IMR-90 (cell line): ENCODE measurements around the gene PGPEP1. TPM values are rescaled to one million over a fixed set of nuclear protein-coding genes. Genes with fewer than 3 reads are reported as not detected.

ENCODE experiments used
- ATAC-seq: fragments of 200-7000 bp; cut with Tn5 transposase; 2 replicates; pipeline ENCODE4 v1.9.1; 2020; ENCODE audit warnings: low read depth, mild to moderate bottlenecking, moderate library complexity
- BruUV-seq: library from RNA; stranded (reverse); fragments of 400-500 nt; replicated peaks from 2 replicates; lab custom pipeline; 2021; lab: Mats Ljungman, UMichigan
- CTCF ChIA-PET: fragments of 300-600 bp; formaldehyde crosslinking; extraction: SDS; loops from one replicate; lab custom pipeline; 2021; ENCODE audit warnings: antibody characterized with exemption; lab: Yijun Ruan, JAX
- POLR2A ChIA-PET: fragments of 300-600 bp; sonication (Branson Sonifier 250); formaldehyde crosslinking; loops from one replicate; lab custom pipeline; 2022; ENCODE audit warnings: antibody characterized with exemption; ENCODE audit not compliant: unreplicated experiment; lab: Charles Lee
- DNase-seq: peaks from one replicate; pipeline ENCODE4 v3.0.0; 2013
- H2AFZ ChIP-seq: replicated peaks from 2 replicates; pipeline ENCODE3; 2013; ENCODE audit warnings: low read length, mild to moderate bottlenecking; ENCODE audit not compliant: poor library complexity
- H2AK5ac ChIP-seq: 2 replicates; pipeline ENCODE4 v1.6.1; 2013; ENCODE audit warnings: low read depth, low read length, inconsistent platforms
- H2AK9ac ChIP-seq: replicated peaks from 2 replicates; pipeline ENCODE3; 2013; ENCODE audit warnings: mild to moderate bottlenecking, low read depth, low read length, moderate library complexity; ENCODE audit not compliant: poor library complexity
- H2BK120ac ChIP-seq: 2 replicates; pipeline ENCODE4 v1.6.1; 2013; ENCODE audit warnings: low read depth, low read length, inconsistent platforms
- H2BK15ac ChIP-seq: 3 replicates; pipeline ENCODE4 v1.6.1; 2013; ENCODE audit warnings: low read depth, low read length, inconsistent platforms
- H2BK20ac ChIP-seq: 2 replicates; pipeline ENCODE4 v1.6.1; 2013; ENCODE audit warnings: low read depth, mild to moderate bottlenecking, inconsistent platforms, low read length, moderate library complexity
- H2BK5ac ChIP-seq: 2 replicates; pipeline ENCODE4 v1.6.1; 2013; ENCODE audit warnings: mild to moderate bottlenecking, low read depth, low read length, inconsistent platforms; ENCODE audit not compliant: poor library complexity, severe bottlenecking
- H3K14ac ChIP-seq: replicated peaks from 2 replicates; pipeline ENCODE4 v1.6.1; 2013; ENCODE audit warnings: low read depth, low read length, inconsistent platforms
- H3K18ac ChIP-seq: 2 replicates; pipeline ENCODE4 v1.6.1; 2013; ENCODE audit warnings: low read depth, low read length, control low read depth
- H3K23ac ChIP-seq: 2 replicates; pipeline ENCODE4 v1.6.1; 2013; ENCODE audit warnings: low read depth, low read length, inconsistent platforms
- H3K27ac ChIP-seq: 2 replicates; pipeline ENCODE4 v1.5.1; 2013; ENCODE audit warnings: mild to moderate bottlenecking, control low read depth, low read length; ENCODE audit not compliant: insufficient read depth
- H3K27me3 ChIP-seq: 2 replicates; pipeline ENCODE4 v1.6.1; 2013; ENCODE audit warnings: low read length; ENCODE audit not compliant: control insufficient read depth, insufficient read depth
- H3K36me3 ChIP-seq: 2 replicates; pipeline ENCODE4 v1.6.1; 2013; ENCODE audit warnings: low read length, mixed read lengths; ENCODE audit not compliant: control insufficient read depth, insufficient read depth
- H3K4ac ChIP-seq: 2 replicates; pipeline ENCODE4 v1.6.1; 2013; ENCODE audit warnings: low read depth, low read length, inconsistent platforms
- H3K4me1 ChIP-seq: 2 replicates; pipeline ENCODE4 v1.6.1; 2013; ENCODE audit warnings: low read length, mixed read lengths; ENCODE audit not compliant: control insufficient read depth, insufficient read depth
- H3K4me2 ChIP-seq: 2 replicates; pipeline ENCODE4 v1.6.1; 2013; ENCODE audit warnings: low read depth, mild to moderate bottlenecking, control low read depth, low read length, moderate library complexity
- H3K4me3 ChIP-seq: 2 replicates; pipeline ENCODE4 v1.5.1; 2013; ENCODE audit warnings: low read depth, mild to moderate bottlenecking, control low read depth, low read length, moderate library complexity; ENCODE audit not compliant: insufficient read depth
- H3K56ac ChIP-seq: 2 replicates; pipeline ENCODE4 v1.6.1; 2013; ENCODE audit warnings: low read length, inconsistent platforms; ENCODE audit not compliant: insufficient read depth; ENCODE audit errors: extremely low read depth
- H3K79me1 ChIP-seq, 2 experiments: 2 replicates each; pipeline ENCODE4 v1.6.1; 2013; ENCODE audit warnings: low read length in 2 of 2, inconsistent platforms in 1 of 2, low read depth in 1 of 2
- H3K9ac ChIP-seq: 2 replicates; pipeline ENCODE4 v1.6.1; 2013; ENCODE audit warnings: low read depth, low read length, control low read depth
- H3K9me1 ChIP-seq: 2 replicates; pipeline ENCODE4 v1.6.1; 2013; ENCODE audit warnings: low read length, inconsistent platforms; ENCODE audit not compliant: insufficient read depth
- H3K9me3 ChIP-seq: 2 replicates; pipeline ENCODE4 v1.6.1; 2013; ENCODE audit warnings: low read length; ENCODE audit not compliant: control insufficient read depth, insufficient read depth
- H4K20me1 ChIP-seq: 2 replicates; pipeline ENCODE4 v1.6.1; 2013; ENCODE audit warnings: low read length, inconsistent platforms; ENCODE audit not compliant: insufficient read depth
- H4K5ac ChIP-seq: 2 replicates; pipeline ENCODE4 v1.6.1; 2013; ENCODE audit warnings: mild to moderate bottlenecking, low read depth, low read length, control low read depth
- H4K8ac ChIP-seq, 2 experiments: 2 replicates each; pipeline ENCODE4 v1.6.1; 2013; ENCODE audit warnings: low read depth in 2 of 2, low read length in 2 of 2, control low read depth in 1 of 2, inconsistent platforms in 1 of 2
- H4K91ac ChIP-seq: 2 replicates; pipeline ENCODE4 v1.6.1; 2013; ENCODE audit warnings: low read depth, low read length, inconsistent platforms; ENCODE audit not compliant: insufficient read depth
- BHLHE40 ChIP-seq: fragments of 150-350 bp; IDR thresholded peaks from 2 replicates; pipeline ENCODE4 v1.6.1; 2016; ENCODE audit warnings: mild to moderate bottlenecking, low read depth, low read length
- CEBPB ChIP-seq: IDR thresholded peaks from 2 replicates; pipeline ENCODE4 v1.6.1; 2012; ENCODE audit warnings: low read depth, low read length, improper control_type of control experiment
- CHD1 ChIP-seq: IDR thresholded peaks from 2 replicates; pipeline ENCODE4 v1.6.1; 2012; ENCODE audit warnings: low read depth, low read length, improper control_type of control experiment
- FOS ChIP-seq: fragments of 150-350 bp; IDR thresholded peaks from 2 replicates; pipeline ENCODE4 v1.6.1; 2016; ENCODE audit warnings: low read depth, low read length
- MAZ ChIP-seq: IDR thresholded peaks from 2 replicates; pipeline ENCODE4 v1.6.1; 2012; ENCODE audit warnings: low read depth, mild to moderate bottlenecking, low read length, improper control_type of control experiment, moderate library complexity, borderline replicate concordance
- NFE2L2 ChIP-seq: fragments of 150-350 bp; IDR thresholded peaks from 2 replicates; pipeline ENCODE4 v1.6.1; 2016; ENCODE audit warnings: low read depth, mild to moderate bottlenecking, low read length
- POLR2A ChIP-seq: IDR thresholded peaks from 2 replicates; pipeline ENCODE4 v1.6.1; 2012; ENCODE audit warnings: mild to moderate bottlenecking, low read depth, low read length
- RCOR1 ChIP-seq: IDR thresholded peaks from 2 replicates; pipeline ENCODE4 v1.6.1; 2012; ENCODE audit warnings: mild to moderate bottlenecking, low read length, improper control_type of control experiment; ENCODE audit not compliant: insufficient replicate concordance
- WGBS, 2 experiments: methylation state at CpG; one replicate each; pipeline versions ENCODE4 v1.1.5 to v1.1.7; 2013; ENCODE audit warnings: missing lambda C conversion rate in 2 of 2; ENCODE audit not compliant: insufficient read length in 1 of 2; ENCODE audit errors: extremely low coverage in 2 of 2; 5-methylcytosine and 5-hydroxymethylcytosine counted together
- dilution Hi-C: fragments of 300-500 bp; cut with HindIII; formaldehyde crosslinking; loops from one replicate; pipeline ENCODE4 v1.14.3; 2018; ENCODE audit warnings: low sequenced_read_pairs; ENCODE audit not compliant: unreplicated experiment
- in situ Hi-C: fragments of 300-500 bp; cut with MboI; formaldehyde crosslinking; loops from 3 replicates; pipeline ENCODE4 v1.14.3; 2019; ENCODE audit warnings: low sequenced_read_pairs, inconsistent platforms, mixed read lengths
- intact Hi-C: fragments of 100-400 bp; cut with micrococcal nuclease; formaldehyde crosslinking; loops from 2 replicates; pipeline ENCODE4 v1.10.0; 2022
- polyA plus RNA-seq, 3 experiments: library from polyadenylated mRNA; depleted of rRNA; stranded (reverse); fragments of >200 nt; gene quantifications; 2 replicates each; pipeline ENCODE4 v1.2.3, GENCODE V29; 2012; ENCODE audit warnings: low replicate concordance in 1 of 3
- total RNA-seq: library from RNA; depleted of rRNA; stranded (reverse); fragments of >200 nt; gene quantifications from 2 replicates; pipeline ENCODE4 v1.2.3, GENCODE V29; 2012

Gene PGPEP1
- total and polyA plus RNA-seq, 2 of the 4 experiments (the other 2 are of a cell fraction): 11.8 to 14.3 TPM

DNA sequence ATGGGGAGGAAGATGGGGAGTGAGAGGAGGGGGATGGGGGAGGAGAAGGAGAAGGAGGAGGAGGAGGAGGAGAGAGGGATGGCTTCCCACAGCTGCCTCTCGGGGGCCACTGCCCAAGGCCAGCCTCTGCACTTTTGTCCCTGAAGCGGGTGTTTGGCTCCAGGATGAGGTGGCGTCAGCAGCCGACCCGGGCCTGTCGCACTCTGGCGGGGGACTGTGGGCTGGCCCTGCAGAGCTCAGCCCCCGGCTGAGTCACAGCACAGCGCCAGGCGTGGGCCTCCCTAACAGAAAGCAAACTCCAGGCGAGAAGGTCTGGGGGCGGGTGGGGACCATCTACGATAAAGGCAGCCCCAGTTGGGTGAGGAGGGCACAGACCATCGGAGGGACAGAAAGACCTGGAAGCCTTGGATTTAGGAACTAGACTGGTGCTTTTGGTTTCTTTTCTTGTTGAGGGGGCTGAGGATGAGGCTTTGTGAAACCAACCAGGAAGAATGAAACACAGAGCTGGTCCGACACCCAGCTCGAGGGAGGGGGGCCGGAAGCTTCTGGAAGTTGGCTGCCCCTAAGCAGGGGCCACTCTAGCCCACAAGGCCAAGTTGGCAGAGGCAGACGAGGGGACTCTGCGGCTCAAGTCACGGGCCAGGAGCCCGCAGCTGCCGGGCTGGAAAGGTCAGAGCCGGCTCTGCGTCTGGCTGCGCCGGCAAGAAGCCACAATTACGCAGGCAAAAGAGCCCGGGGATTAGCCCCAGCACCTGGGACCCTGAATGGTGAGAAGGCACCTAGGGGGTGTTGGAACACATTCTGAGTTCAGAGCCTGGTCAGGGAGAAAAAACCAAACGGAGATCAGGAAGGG, 35.7 kb upstream of the PGPEP1 start:
- peak overlapping the region; percentile 100 for H4K91ac ChIP-seq
- in situ Hi-C loops: no loop called here
- ChIA-PET CTCF (interaction anchor here (0.8 to 2.4 kb wide), 3 partner anchors 17 to 26 kb away, joined by 3 to 15 read pairs (median 4); no protein-coding TSS in a partner anchor), POLR2A (interaction anchor here (0.8 to 1.9 kb wide), 3 partner anchors 12 to 25 kb away, joined by 4 to 11 read pairs (median 5); partner anchors contain the start of gene LSM4)
- H3K4me1 ChIP-seq: peaks cover 22% of the 10 kb centered on the region
- H3K36me3 ChIP-seq: peaks cover 9% of the 10 kb centered on the region
- H2AK5ac ChIP-seq: peak overlapping the region; percentile 99
- H3K4me2 ChIP-seq: peak overlapping the region; percentile 93
- no peaks in the 10 kb centered on the region for H3K9me3 ChIP-seq
- H3K27ac ChIP-seq: peak overlapping the region; percentile 97
- 0% methylated on average over 17 of the region's 29 CpGs; no CpG with 5 or more reads in 1 of the 2 experiments for WGBS, 2 experiments
- peak overlapping the region; percentile 97 for H3K18ac ChIP-seq
- H4K5ac ChIP-seq: peak overlapping the region; percentile 94
- peak overlapping the region; percentile 63; the same call in 1 of the 2 replicates for H2BK20ac ChIP-seq
- H2AFZ ChIP-seq: peak overlapping the region; percentile 92
- peaks cover 14% of the 10 kb centered on the region; the same call in 1 of the 2 replicates for H3K9me1 ChIP-seq
- dilution Hi-C loops: no loop called here
- peak overlapping the region; percentile 89; the same call in 2 of the 3 replicates for H2BK15ac ChIP-seq
- H4K20me1 ChIP-seq: no peaks in the 10 kb centered on the region
- peak overlapping the region; percentile 99 for H2AK9ac ChIP-seq
- H3K4me3 ChIP-seq: peak overlapping the region; percentile 40
- peak overlapping the region; percentile 95 for H3K14ac ChIP-seq
- H3K56ac ChIP-seq: peak overlapping the region; percentile 98
- no TSS peak for BruUV-seq
- peaks cover 0 to 25% of the 10 kb centered on the region in 2 experiments; a peak in 2 of 4 replicates for H3K79me1 ChIP-seq
- peak overlapping the region; percentile 97 for H3K4ac ChIP-seq
- peak overlapping the region; percentile 83 to 97 for H4K8ac ChIP-seq
- H3K9ac ChIP-seq: peak overlapping the region; percentile 90
- intact Hi-C loops: loop anchor here (1.0 kb wide), 1 partner anchor 22 kb away; no protein-coding TSS in a partner anchor
- DNase-seq: peak; percentile 83
- H2BK120ac ChIP-seq: peak overlapping the region; percentile 93
- H3K27me3 ChIP-seq: no peaks in the 10 kb centered on the region
- peak; percentile 86 for ATAC-seq
- TF ChIP-seq CHD1 (peak; percentile 61; the same call in 1 of the 2 replicates), POLR2A (peak; percentile 88), MAZ (peak; percentile 82), BHLHE40 (peak; percentile 91), NFE2L2 (peak; percentile 39; the same call in 1 of the 2 replicates), CEBPB (no peak), RCOR1 (no peak), FOS (peak; percentile 81)
- H3K23ac ChIP-seq: peak overlapping the region; percentile 98
- H2BK5ac ChIP-seq: peak overlapping the region; percentile 98
